ENCODE results near the gene STAT5B. TPM values are rescaled to one million over a fixed set of nuclear protein-coding genes. Genes with fewer than 3 reads are reported as not detected.

Gene STAT5B
- polyA plus RNA-seq, 1 donor (not counting 4 experiments of a cell fraction or from before 2014, with no cell fraction given): 16.1 TPM

GRCh38 chr17:42308446-42308845 is 32.3 kb upstream of the STAT5B start:
- no peaks in the 10 kb centered on the region for H3K9me3 ChIP-seq (ENCODE audit: control insufficient read depth, low read depth, low read length)
- TF ChIP-seq EZH2 (IDR thresholded peaks at IDR 0.05; ENCODE audit: low read length): no peak
- TF ChIP-seq, protein P1, sequence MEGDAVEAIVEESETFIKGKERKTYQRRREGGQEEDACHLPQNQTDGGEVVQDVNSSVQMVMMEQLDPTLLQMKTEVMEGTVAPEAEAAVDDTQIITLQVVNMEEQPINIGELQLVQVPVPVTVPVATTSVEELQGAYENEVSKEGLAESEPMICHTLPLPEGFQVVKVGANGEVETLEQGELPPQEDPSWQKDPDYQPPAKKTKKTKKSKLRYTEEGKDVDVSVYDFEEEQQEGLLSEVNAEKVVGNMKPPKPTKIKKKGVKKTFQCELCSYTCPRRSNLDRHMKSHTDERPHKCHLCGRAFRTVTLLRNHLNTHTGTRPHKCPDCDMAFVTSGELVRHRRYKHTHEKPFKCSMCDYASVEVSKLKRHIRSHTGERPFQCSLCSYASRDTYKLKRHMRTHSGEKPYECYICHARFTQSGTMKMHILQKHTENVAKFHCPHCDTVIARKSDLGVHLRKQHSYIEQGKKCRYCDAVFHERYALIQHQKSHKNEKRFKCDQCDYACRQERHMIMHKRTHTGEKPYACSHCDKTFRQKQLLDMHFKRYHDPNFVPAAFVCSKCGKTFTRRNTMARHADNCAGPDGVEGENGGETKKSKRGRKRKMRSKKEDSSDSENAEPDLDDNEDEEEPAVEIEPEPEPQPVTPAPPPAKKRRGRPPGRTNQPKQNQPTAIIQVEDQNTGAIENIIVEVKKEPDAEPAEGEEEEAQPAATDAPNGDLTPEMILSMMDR (optimal IDR thresholded peaks at IDR 0.05 in 1 of 3, IDR thresholded peaks at IDR 0.05 in 1 of 3, conservative IDR thresholded peaks at IDR 0.05 in 1 of 3; ENCODE audit: extremely low read depth in 1 of 3, insufficient read depth in 2 of 3, low read length in 3 of 3): no peak
- peaks cover 2% of the 10 kb centered on the region for H4K20me1 ChIP-seq (ENCODE audit: control insufficient read depth, extremely low read depth, insufficient read depth, low read length)
- peaks cover 0 to 1% of the 10 kb centered on the region in 2 experiments for H3K36me3 ChIP-seq (ENCODE audit: control insufficient read depth in 2 of 2, extremely low read depth in 1 of 2, insufficient read depth in 2 of 2, low read length in 2 of 2)
- H3K4me1 ChIP-seq (ENCODE audit: control insufficient read depth, extremely low read depth, insufficient read depth, low read length): peaks cover 5% of the 10 kb centered on the region
- H3K27me3 ChIP-seq (ENCODE audit: control insufficient read depth, extremely low read depth, insufficient read depth, low read length): peaks cover 7% of the 10 kb centered on the region
- H3K9ac ChIP-seq (ENCODE audit: control insufficient read depth, extremely low read depth, insufficient read depth, low read length): no peak overlapping the region
- no peak overlapping the region for H3K4me3 ChIP-seq (ENCODE audit: control insufficient read depth in 2 of 3, extremely low read depth in 1 of 3, insufficient read depth in 2 of 3, low read depth in 1 of 3, low read length in 3 of 3)
- DNase-seq (ENCODE audit: low read depth, low spot score) (no peak), FAIRE-seq (no peak)
- no peak overlapping the region for H3K27ac ChIP-seq (ENCODE audit: control insufficient read depth, insufficient read depth, low read length)
- no peaks in the 10 kb centered on the region for H3K9me1 ChIP-seq (ENCODE audit: control insufficient read depth, extremely low read depth, insufficient read depth, low read length)
- H3K79me2 ChIP-seq (ENCODE audit: control insufficient read depth, insufficient read depth, low read length): no peaks in the 10 kb centered on the region
- no peak overlapping the region for H2AFZ ChIP-seq (ENCODE audit: control insufficient read depth, low read length)
- dilution Hi-C loops (cut with MboI; ENCODE audit: extremely low pct_ligation_motif_present, low sequenced_read_pairs): loop anchor here (25.0 kb wide), 1 partner anchor 204 kb away; no protein-coding TSS in a partner anchor
- no peak overlapping the region for H3K4me2 ChIP-seq (ENCODE audit: control insufficient read depth, extremely low read depth, insufficient read depth, low read depth, low read length)

DNA sequence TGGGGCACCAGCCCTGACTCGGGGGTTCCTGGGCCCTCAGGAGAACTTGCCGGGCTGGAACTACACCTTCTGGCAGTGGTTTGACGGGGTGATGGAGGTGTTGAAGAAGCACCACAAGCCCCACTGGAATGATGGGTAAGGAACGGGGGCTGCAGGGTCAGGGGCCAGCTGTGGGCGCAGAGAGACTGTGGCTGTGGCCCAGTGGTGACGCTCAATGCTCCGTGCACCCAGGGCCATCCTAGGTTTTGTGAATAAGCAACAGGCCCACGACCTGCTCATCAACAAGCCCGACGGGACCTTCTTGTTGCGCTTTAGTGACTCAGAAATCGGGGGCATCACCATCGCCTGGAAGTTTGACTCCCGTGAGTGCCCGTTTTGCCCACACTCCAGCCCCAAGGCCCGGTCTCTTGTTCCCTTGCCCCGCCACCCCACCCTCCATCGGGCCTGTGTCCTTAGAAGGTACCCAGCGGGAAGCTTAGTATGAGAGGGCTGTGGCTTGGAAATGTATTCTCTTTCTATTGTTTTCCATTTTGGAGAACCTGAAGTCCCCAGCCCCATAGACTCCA is 31.3 kb upstream of the STAT5B start:
- DNase-seq (ENCODE audit: low read depth, low spot score) (no peak), FAIRE-seq (no peak)
- Histone ChIP-seq H3K27me3 (ENCODE audit: control insufficient read depth, extremely low read depth, insufficient read depth, low read length) (peaks cover 7% of the 10 kb centered on the region), H3K4me2 (ENCODE audit: control insufficient read depth, extremely low read depth, insufficient read depth, low read depth, low read length) (no peak overlapping the region), H3K9ac (ENCODE audit: control insufficient read depth, extremely low read depth, insufficient read depth, low read length) (no peak overlapping the region), H3K36me3 (ENCODE audit: control insufficient read depth in 2 of 2, extremely low read depth in 1 of 2, insufficient read depth in 2 of 2, low read length in 2 of 2) (no peaks in the 10 kb centered on the region), H3K27ac (ENCODE audit: control insufficient read depth, insufficient read depth, low read length) (no peak overlapping the region), H3K4me3 (ENCODE audit: control insufficient read depth in 2 of 3, extremely low read depth in 1 of 3, insufficient read depth in 2 of 3, low read depth in 1 of 3, low read length in 3 of 3) (no peak overlapping the region), H3K79me2 (ENCODE audit: control insufficient read depth, insufficient read depth, low read length) (no peaks in the 10 kb centered on the region), H3K9me1 (ENCODE audit: control insufficient read depth, extremely low read depth, insufficient read depth, low read length) (no peaks in the 10 kb centered on the region), H4K20me1 (ENCODE audit: control insufficient read depth, extremely low read depth, insufficient read depth, low read length) (no peaks in the 10 kb centered on the region), H3K9me3 (ENCODE audit: control insufficient read depth, low read depth, low read length) (no peaks in the 10 kb centered on the region), H3K4me1 (ENCODE audit: control insufficient read depth, extremely low read depth, insufficient read depth, low read length) (peaks cover 4% of the 10 kb centered on the region), H2AFZ (ENCODE audit: control insufficient read depth, low read length) (no peak overlapping the region)
- dilution Hi-C loops (cut with MboI; ENCODE audit: extremely low pct_ligation_motif_present, low sequenced_read_pairs): loop anchor here (25.0 kb wide), 1 partner anchor 205 kb away; no protein-coding TSS in a partner anchor
- no peak for TF ChIP-seq EZH2 (IDR thresholded peaks at IDR 0.05; ENCODE audit: low read length)

DNA sequence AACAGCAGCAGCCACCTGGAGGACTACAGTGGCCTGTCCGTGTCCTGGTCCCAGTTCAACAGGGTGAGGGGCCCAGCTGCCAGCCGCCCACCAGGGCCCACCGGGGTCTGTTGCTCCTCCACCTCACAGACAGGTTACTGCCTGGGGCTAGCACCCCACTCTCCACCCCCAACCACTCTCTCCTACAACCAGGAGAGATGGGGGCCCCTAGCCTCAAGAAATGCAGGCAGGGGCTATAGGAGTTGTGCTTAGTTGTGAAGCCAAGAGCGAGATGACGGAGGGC is 30.1 kb upstream of the STAT5B start:
- Histone ChIP-seq H3K9ac (ENCODE audit: control insufficient read depth, extremely low read depth, insufficient read depth, low read length) (no peak overlapping the region), H3K27ac (ENCODE audit: control insufficient read depth, insufficient read depth, low read length) (no peak overlapping the region), H3K4me3 (ENCODE audit: control insufficient read depth in 2 of 3, extremely low read depth in 1 of 3, insufficient read depth in 2 of 3, low read depth in 1 of 3, low read length in 3 of 3) (no peak overlapping the region), H4K20me1 (ENCODE audit: control insufficient read depth, extremely low read depth, insufficient read depth, low read length) (no peaks in the 10 kb centered on the region), H3K4me1 (ENCODE audit: control insufficient read depth, extremely low read depth, insufficient read depth, low read length) (no peaks in the 10 kb centered on the region), H3K79me2 (ENCODE audit: control insufficient read depth, insufficient read depth, low read length) (no peaks in the 10 kb centered on the region), H3K9me1 (ENCODE audit: control insufficient read depth, extremely low read depth, insufficient read depth, low read length) (no peaks in the 10 kb centered on the region), H3K36me3 (ENCODE audit: control insufficient read depth in 2 of 2, extremely low read depth in 1 of 2, insufficient read depth in 2 of 2, low read length in 2 of 2) (no peaks in the 10 kb centered on the region), H3K4me2 (ENCODE audit: control insufficient read depth, extremely low read depth, insufficient read depth, low read depth, low read length) (no peak overlapping the region), H2AFZ (ENCODE audit: control insufficient read depth, low read length) (no peak overlapping the region), H3K27me3 (ENCODE audit: control insufficient read depth, extremely low read depth, insufficient read depth, low read length) (peaks cover 7% of the 10 kb centered on the region), H3K9me3 (ENCODE audit: control insufficient read depth, low read depth, low read length) (no peaks in the 10 kb centered on the region)
- no peak for TF ChIP-seq EZH2 (IDR thresholded peaks at IDR 0.05; ENCODE audit: low read length)
- TF ChIP-seq, protein P1 (optimal IDR thresholded peaks at IDR 0.05 in 1 of 3, IDR thresholded peaks at IDR 0.05 in 1 of 3, conservative IDR thresholded peaks at IDR 0.05 in 1 of 3; ENCODE audit: extremely low read depth in 1 of 3, insufficient read depth in 2 of 3, low read length in 3 of 3): no peak
- FAIRE-seq: no peak
- dilution Hi-C loops (cut with MboI; ENCODE audit: extremely low pct_ligation_motif_present, low sequenced_read_pairs): loop anchor here (25.0 kb wide), 1 partner anchor 206 kb away; no protein-coding TSS in a partner anchor
- DNase-seq (ENCODE audit: low read depth, low spot score): no peak

All from keratinocyte (primary cell).